T-helper 1 cell (primary cell): ENCODE data around the gene TSPEAR.
A peak's percentile ranks its signal among the peaks of the same experiment; 100 is the strongest.
"Not testable (repeated sequence)": the region's sequence is repeated elsewhere in the genome, so short reads cannot be mapped to it uniquely, and the experiment has no call there.

Source experiments
- DNase-seq, 5 donors: peaks; one replicate each; pipeline ENCODE4 v3.0.0-alpha.2; 2012 to 2020

TSPEAR gene

DNA sequence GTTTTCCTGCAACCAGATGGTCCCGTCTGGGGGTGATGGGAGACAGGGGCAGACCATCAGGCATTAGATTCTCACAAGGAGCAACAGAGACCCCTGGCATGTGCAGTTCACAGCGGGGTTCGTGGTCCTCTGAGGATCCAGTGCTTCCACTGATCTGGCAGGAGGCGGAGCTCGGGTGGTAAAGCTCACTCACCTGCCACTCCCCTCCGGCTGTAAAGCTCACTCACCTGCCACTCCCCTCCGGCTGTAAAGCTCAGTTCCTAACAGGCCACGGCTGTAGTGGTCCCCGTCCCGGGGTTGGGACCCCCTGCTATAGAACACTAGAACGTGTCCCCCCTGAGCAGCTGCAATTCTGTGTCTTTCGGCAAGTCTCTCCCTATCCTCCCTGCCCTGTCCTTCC, 9.8 kb downstream of the TSPEAR start:
- no peak for DNase-seq

- DNase-seq = no peak
Measured at GRCh38 chr21:44701023-44701400, 10.4 kb downstream of the TSPEAR start.

- DNase-seq = no peak
Measured at GRCh38 chr21:44700101-44701022, 11.0 kb downstream of the TSPEAR start.

- DNase-seq = no peak
Measured at GRCh38 chr21:44699502-44700001, 11.8 kb downstream of the TSPEAR start.

GRCh38 chr21:44697811-44698734, 13.3 kb downstream of the TSPEAR start:
- no peak for DNase-seq

DNA sequence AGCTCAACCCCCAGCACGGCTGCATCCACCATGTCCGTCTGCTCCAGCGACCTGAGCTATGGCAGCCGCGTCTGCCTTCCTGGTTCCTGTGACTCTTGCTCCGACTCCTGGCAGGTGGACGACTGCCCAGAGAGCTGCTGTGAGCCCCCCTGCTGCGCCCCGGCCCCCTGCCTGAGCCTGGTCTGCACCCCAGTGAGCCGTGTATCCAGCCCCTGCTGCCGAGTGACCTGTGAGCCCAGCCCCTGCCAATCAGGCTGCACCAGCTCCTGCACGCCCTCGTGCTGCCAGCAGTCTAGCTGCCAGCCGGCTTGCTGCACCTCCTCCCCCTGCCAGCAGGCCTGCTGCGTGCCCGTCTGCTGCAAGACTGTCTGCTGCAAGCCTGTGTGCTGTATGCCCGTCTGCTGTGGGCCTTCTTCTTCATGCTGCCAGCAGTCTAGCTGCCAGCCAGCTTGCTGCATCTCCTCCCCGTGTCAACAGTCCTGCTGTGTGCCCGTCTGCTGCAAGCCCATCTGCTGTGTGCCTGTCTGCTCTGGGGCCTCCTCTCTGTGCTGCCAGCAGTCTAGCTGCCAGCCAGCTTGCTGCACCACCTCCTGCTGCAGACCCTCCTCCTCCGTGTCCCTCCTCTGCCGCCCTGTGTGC, 14.1 kb downstream of the TSPEAR start, which contains the start of gene KRTAP10-12:
TSS of gene KRTAP10-12 (plus strand) at position 1 of the 639 bp plus-strand sequence. CDS start at position 31, 30 bp downstream.
- DNase-seq = not testable (repeated sequence)

DNA sequence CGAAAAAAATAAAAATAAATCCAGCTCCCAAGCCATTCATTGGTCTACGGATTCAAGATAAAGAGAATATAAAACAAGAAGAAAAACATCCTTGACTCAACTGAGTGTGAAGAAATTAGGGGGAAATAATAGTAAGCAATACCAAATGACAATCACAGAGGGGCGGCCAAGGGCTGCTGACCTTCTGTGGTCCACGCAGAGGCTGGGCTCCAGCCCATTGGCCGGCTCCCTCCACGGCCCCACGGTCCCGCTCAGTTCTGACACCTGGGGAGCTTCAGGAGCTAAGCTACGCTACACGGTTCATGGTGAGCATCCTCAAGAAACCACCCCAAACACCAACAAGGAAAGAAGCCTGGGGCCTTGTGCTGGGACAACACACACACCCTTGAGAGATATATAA, 14.8 kb downstream of the TSPEAR start:
- DNase-seq = no peak

DNA sequence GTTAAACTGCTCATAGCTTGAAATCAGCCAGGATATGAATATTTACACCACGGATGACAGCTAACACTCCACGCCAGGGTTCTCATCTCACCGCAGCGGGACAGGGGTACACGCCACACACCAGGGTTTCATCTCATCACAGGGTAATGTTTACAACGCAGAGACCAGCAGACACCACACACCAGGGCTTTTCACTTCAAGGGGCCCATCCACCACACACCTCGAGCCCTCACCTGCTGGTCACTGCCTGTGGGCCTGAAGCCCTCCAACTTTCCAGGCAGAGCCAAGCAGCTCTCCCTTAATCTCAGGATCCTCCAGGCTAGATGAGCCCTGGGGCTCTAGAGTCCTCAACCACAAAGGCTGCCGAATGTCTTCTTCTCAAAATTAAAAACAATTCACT, 15.7 kb downstream of the TSPEAR start:
- DNase-seq = no peak

DNA sequence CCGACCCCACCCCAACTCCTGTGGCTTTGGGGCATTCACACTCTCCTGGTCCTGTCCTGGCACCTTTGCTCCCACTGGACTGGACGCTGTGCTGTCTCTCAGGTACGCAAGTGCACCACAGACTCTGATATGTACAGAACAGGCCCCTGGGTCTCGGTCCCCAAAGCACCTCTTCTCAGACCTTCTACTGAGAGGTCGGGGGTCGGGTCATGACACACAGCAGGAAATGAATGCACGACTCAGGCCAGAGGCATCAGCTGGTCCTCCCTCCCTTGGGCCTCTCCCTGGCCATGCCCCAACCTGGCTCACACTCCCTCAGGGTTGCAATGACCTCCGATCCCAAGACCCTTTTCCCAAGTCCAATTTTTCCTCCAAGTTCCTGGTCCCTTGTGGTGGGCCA, 16.2 kb downstream of the TSPEAR start:
- DNase-seq = no peak

- DNase-seq = no peak
Measured at GRCh38 chr21:44694776-44695175, 16.6 kb downstream of the TSPEAR start.

DNA sequence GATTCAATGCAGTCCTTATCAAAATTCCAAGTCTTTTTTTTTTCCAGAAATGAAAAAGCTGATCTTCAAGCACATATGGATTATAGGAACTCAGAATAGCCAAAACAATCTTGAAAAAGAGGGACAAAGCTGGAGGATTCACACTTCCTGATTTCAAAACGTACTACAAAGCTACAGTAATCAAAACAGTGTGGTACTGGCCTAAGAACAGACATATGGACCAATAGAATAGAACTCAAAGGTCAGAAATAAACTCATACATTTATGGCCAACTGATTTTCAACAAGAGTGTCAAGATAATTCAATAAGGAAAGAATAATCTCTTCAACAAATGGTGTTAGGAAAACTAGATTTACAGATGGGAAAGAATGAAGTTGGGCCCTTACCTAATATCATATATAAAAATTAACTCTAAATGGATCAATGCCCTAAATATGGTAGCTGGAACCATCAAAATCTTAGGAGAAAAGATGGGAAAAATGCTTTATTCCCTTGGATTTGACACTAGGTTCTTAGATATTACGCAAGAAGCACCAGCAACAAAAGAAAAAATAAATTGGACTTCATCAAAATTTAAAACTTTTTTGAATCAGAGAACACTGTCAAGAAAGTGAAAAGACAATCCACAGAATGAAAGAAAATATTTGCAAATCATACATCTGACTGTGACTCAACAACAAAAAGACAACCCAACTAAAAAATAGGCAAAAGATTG, 18.4 kb downstream of the TSPEAR start:
- no peak for DNase-seq

DNA sequence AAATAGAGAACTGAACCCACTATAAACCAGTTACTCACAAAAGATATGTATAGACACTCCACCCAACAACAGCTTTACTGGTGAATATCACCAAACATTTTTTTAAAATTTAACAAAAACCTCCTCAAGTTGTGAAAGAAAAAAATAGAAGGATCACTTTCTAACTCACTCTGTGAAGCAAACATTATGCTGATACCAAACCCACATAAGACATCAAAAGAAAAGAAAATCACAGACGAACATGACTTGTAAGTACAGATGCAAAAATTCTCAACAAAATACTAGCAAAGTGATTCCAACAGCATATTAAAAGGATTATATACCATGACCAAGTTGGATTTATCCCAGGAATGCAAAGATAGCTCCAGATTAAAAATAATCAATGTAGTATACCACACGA, 19.7 kb downstream of the TSPEAR start:
- no peak for DNase-seq

DNA sequence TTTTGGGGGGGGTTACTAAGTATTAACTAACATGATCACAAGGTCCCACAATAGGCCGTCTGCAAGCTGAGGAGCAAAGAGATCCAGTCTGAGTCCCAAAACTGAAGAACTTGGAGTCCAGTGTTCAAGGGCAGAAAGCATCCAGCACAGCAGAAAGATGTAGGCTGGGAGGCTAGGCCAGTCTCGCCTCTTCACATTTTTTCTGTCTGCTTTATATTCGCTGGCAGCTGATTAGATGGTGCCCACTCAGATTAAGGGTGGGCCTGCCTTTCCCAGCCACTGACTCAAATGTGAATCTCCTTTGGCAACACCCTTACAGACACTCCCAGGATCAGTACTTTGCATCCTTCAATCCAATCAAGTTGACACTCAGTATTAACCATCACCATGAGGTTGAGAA, 21.6 kb downstream of the TSPEAR start:
- not testable (repeated sequence) for DNase-seq

GRCh38 chr21:44687671-44688070, 23.7 kb downstream of the TSPEAR start:
- DNase-seq = no peak

GRCh38 chr21:44686843-44687561, 24.4 kb downstream of the TSPEAR start:
- no peak for DNase-seq

DNA sequence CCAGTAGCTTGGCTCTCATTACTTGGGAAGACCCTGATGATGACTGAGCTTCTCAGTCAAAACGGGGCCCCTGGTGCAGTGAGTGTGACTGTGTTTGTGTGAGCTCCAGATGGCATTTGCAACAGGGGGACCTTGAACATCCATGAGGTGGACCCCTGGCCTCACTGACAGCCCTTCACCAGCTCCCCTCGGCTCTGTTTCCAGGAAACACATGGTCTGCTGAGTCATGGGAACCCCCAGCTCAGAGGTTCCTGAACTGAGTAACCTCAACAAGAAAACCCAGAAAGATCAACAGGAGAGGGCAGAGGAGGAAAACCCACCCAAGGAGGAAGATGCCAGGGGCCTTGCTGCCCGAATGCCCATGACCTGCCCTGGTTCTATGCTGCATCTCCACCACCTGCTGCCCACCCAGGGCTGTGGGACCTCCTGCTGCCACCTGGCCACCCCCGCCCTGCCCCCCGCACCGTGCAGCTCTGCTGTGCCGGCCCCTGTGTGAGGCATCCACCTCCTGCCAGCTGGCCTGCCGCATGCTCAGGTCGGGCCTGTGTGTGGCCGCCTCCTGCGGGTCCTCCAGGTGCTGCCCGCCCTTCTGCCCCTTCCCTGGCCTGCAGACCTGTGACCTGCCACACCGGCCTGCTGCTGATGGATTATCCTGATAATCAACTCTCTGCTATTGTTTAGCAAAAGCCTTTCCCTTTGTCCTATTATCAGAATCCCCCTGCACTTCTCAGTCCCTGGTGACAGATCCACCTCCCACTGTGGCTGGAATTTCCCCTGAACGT, 25.2 kb downstream of the TSPEAR start:
- peak in 1 of 5 donors; percentile 28 for DNase-seq

GRCh38 chr21:44685050-44685449, 26.3 kb downstream of the TSPEAR start:
- not testable (repeated sequence) for DNase-seq

- DNase-seq = no peak
Measured at GRCh38 chr21:44684483-44684882, 26.9 kb downstream of the TSPEAR start.

GRCh38 chr21:44684077-44684476, 27.3 kb downstream of the TSPEAR start:
- no peak for DNase-seq

DNA sequence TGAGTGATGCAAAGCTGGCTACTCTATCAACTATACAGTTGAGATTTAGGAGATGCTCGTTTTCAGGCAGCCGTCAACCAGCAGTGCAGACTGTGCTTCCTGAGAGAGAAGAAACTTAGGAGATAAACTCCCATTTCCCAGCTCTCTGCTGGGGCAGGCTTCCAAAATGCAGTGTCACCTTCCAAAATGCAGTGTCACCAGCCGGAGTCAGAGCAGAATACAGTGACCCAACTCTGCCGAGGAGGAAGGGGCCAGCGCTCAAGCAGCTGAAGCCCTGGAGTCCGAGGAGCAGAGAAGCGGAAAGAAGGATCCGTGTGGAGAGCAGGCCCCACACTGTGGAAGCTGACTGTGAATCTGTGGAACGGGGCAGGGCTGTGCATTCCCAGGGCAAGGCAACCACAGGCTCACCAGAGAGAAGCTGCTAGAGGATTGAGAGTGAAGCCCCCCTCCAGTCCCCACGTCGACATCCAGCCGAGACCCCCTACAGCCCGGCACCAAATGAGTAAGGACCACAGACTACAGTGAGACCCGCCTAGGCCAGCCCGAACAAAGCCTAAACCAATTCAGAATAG, 28.7 kb downstream of the TSPEAR start:
- no peak for DNase-seq
